GM23338 (cell line): ENCODE results near the gene OR11L1. TPM values are rescaled to one million over a fixed set of nuclear protein-coding genes. Genes with fewer than 3 reads are reported as not detected.

Experiments
- ATAC-seq: fragments of 200-7000 bp; cut with Tn5 transposase; 3 replicates; pipeline ENCODE4 v1.9.1; 2020
- DNase-seq: peaks from one replicate; pipeline ENCODE4 v3.0.0-alpha.2; 2015; ENCODE audit warnings: low spot score
- H2AFZ ChIP-seq: fragments of 200-600 bp; sonication (generic); 2 replicates; pipeline ENCODE4 v1.8.0; 2016; ENCODE audit warnings: antibody characterized with exemption, mild to moderate bottlenecking, moderate library complexity
- H3F3A ChIP-seq: fragments of 200-600 bp; sonication (generic); replicated peaks from 2 replicates; pipeline ENCODE4 v1.8.0; 2017; ENCODE audit warnings: antibody characterized with exemption, mixed run types, low read depth
- H3K27ac ChIP-seq: fragments of 200-600 bp; sonication (generic); 2 replicates; pipeline ENCODE4 v1.6.1; 2016; ENCODE audit warnings: low read depth
- H3K27me3 ChIP-seq: fragments of 200-600 bp; sonication (generic); 2 replicates; pipeline ENCODE4 v1.8.0; 2016; ENCODE audit warnings: mild to moderate bottlenecking, mixed run types, moderate library complexity; ENCODE audit not compliant: insufficient read depth
- H3K36me3 ChIP-seq: fragments of 200-600 bp; sonication (generic); 2 replicates; pipeline ENCODE4 v1.8.0; 2016; ENCODE audit warnings: mild to moderate bottlenecking; ENCODE audit not compliant: insufficient read depth
- H3K4me1 ChIP-seq: fragments of 200-600 bp; sonication (generic); 2 replicates; pipeline ENCODE4 v1.8.0; 2016; ENCODE audit warnings: mild to moderate bottlenecking, moderate library complexity; ENCODE audit not compliant: insufficient read depth
- H3K4me2 ChIP-seq: fragments of 200-600 bp; sonication (generic); 2 replicates; pipeline ENCODE4 v1.7.1; 2017; ENCODE audit warnings: mixed run types
- H3K4me3 ChIP-seq: fragments of 200-600 bp; sonication (generic); 2 replicates; pipeline ENCODE4 v1.6.1; 2016; ENCODE audit warnings: mixed run types
- H3K79me2 ChIP-seq: fragments of 200-600 bp; sonication (generic); replicated peaks from 2 replicates; pipeline ENCODE4 v1.8.0; 2017; ENCODE audit warnings: mild to moderate bottlenecking; ENCODE audit not compliant: insufficient read depth
- H3K9me2 ChIP-seq: fragments of 200-600 bp; sonication (generic); 2 replicates; pipeline ENCODE4 v1.8.0; 2017; ENCODE audit not compliant: insufficient read depth
- H4K20me1 ChIP-seq: fragments of 200-600 bp; sonication (generic); replicated peaks from 2 replicates; pipeline ENCODE4 v1.8.0; 2017; ENCODE audit warnings: mild to moderate bottlenecking; ENCODE audit not compliant: insufficient read depth
- H3K27ac Mint-ChIP-seq: 2 replicates; pipeline ENCODE4 v1.8.0; 2020; ENCODE audit warnings: inconsistent platforms, mild to moderate bottlenecking, moderate library complexity, mixed read lengths
- H3K27me3 Mint-ChIP-seq: 3 replicates; pipeline ENCODE4 v1.8.0; 2022; ENCODE audit warnings: low read depth, mild to moderate bottlenecking, moderate library complexity, mixed read lengths, inconsistent platforms; ENCODE audit not compliant: insufficient read depth, poor library complexity
- H3K36me3 Mint-ChIP-seq: 3 replicates; pipeline ENCODE4 v1.8.0; 2021; ENCODE audit warnings: low read depth, mild to moderate bottlenecking, inconsistent platforms, moderate library complexity, mixed read lengths
- H3K4me1 Mint-ChIP-seq: 3 replicates; pipeline ENCODE4 v1.8.0; 2020; ENCODE audit warnings: mild to moderate bottlenecking, inconsistent platforms, mixed read lengths
- H3K4me3 Mint-ChIP-seq: 3 replicates; pipeline ENCODE4 v1.8.0; 2021; ENCODE audit warnings: moderate library complexity, mild to moderate bottlenecking, inconsistent platforms, mixed read lengths
- H3K9me3 Mint-ChIP-seq: 3 replicates; pipeline ENCODE4 v1.8.0; 2020; ENCODE audit warnings: moderate library complexity, mild to moderate bottlenecking, inconsistent platforms, mixed read lengths
- EZH2 ChIP-seq: fragments of 200-600 bp; sonication (generic); IDR thresholded peaks from one replicate; pipeline ENCODE4 v1.8.0; 2017; ENCODE audit warnings: antibody characterized with exemption, mild to moderate bottlenecking, low read depth; ENCODE audit not compliant: unreplicated experiment
- EZH2phosphoT487 ChIP-seq: fragments of 200-600 bp; sonication (generic); IDR thresholded peaks from one replicate; pipeline ENCODE4 v1.8.1; 2018; ENCODE audit warnings: antibody characterized with exemption; ENCODE audit not compliant: unreplicated experiment
- NANOG ChIP-seq: IDR thresholded peaks from 2 replicates; pipeline ENCODE4 v1.6.1; 2016; ENCODE audit warnings: antibody characterized with exemption, borderline replicate concordance
- polyA plus RNA-seq: library from polyadenylated mRNA; unstranded; fragments of >200 nt; fragmentation: Nextera tagmentation; extraction: Ambion mirVana; gene quantifications from 2 replicates; pipeline ENCODE4 v1.2.1, GENCODE V29; 2016
- total RNA-seq: library from RNA; depleted of rRNA; stranded (reverse); fragments of >200 nt; shearing (Covaris generic); gene quantifications from 2 replicates; pipeline ENCODE4 v1.2.3, GENCODE V29; 2014
- TF ChIP-seq, protein P1 (sequence below), 2 experiments: fragments of 200-600 bp in 1 of 2; sonication (generic) in 1 of 2; conservative IDR thresholded peaks; 2 replicates each; pipeline versions ENCODE4 v1.5.1 to v1.6.1; 2016 to 2017; ENCODE audit warnings: antibody characterized with exemption in 2 of 2, low read depth in 2 of 2, mild to moderate bottlenecking in 2 of 2, moderate library complexity in 1 of 2
- TF ChIP-seq, protein P2 (sequence below): IDR thresholded peaks from 2 replicates; pipeline ENCODE4 v1.6.1; 2016; ENCODE audit warnings: antibody characterized with exemption
- TF ChIP-seq, protein P3 (sequence below): fragments of 250-450 bp; sonication (Bioruptor Pico); IDR thresholded peaks from 2 replicates; pipeline ENCODE4 v1.5.0; 2020; ENCODE audit warnings: mild to moderate bottlenecking, moderate library complexity

The OR11L1 gene
- total and polyA plus RNA-seq, 2 experiments from 2014 or later, result not detected

DNA sequence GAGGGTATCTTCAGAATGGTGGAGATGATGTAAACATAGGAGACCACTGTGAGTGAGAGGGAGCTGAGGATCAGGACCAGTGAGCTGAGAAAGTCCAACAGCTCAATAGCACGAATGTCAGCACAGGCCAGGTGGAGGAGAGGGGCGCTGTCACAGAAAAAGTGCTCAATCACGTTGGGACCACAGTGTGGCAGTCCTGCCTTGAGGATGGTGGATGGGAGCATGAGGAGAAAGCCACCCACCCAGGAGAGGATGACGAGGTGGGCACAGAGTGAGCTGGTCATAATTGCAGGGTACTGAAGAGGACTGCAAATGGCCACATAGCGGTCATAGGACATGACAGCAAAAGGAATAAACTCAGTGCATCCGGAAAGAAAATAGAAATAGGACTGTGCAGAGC is 8.1 kb downstream of the OR11L1 start:
- Histone ChIP-seq H3K4me3 (no peak overlapping the region), H3K27ac (no peak overlapping the region), H4K20me1 (no peaks in the 10 kb centered on the region), H3F3A (no peaks in the 10 kb centered on the region), H3K36me3 (no peaks in the 10 kb centered on the region), H3K9me2 (no peaks in the 10 kb centered on the region), H3K27me3 (no peaks in the 10 kb centered on the region), H3K79me2 (no peaks in the 10 kb centered on the region), H3K4me1 (no peaks in the 10 kb centered on the region), H2AFZ (no peak overlapping the region), H3K4me2 (no peak overlapping the region)
- no peaks in the 10 kb centered on the region; the same call in 2 of the 3 replicates for H3K36me3 Mint-ChIP-seq
- H3K4me3 Mint-ChIP-seq, result no peak overlapping the region
- peaks cover 2% of the 10 kb centered on the region for H3K27me3 Mint-ChIP-seq
- TF ChIP-seq NANOG, result no peak
- TF ChIP-seq, protein P1, sequence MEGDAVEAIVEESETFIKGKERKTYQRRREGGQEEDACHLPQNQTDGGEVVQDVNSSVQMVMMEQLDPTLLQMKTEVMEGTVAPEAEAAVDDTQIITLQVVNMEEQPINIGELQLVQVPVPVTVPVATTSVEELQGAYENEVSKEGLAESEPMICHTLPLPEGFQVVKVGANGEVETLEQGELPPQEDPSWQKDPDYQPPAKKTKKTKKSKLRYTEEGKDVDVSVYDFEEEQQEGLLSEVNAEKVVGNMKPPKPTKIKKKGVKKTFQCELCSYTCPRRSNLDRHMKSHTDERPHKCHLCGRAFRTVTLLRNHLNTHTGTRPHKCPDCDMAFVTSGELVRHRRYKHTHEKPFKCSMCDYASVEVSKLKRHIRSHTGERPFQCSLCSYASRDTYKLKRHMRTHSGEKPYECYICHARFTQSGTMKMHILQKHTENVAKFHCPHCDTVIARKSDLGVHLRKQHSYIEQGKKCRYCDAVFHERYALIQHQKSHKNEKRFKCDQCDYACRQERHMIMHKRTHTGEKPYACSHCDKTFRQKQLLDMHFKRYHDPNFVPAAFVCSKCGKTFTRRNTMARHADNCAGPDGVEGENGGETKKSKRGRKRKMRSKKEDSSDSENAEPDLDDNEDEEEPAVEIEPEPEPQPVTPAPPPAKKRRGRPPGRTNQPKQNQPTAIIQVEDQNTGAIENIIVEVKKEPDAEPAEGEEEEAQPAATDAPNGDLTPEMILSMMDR (conservative IDR thresholded peaks at IDR 0.05; ENCODE audit: low read depth in 2 of 2), result peak; percentile 45 to 89
- DNase-seq (peak; percentile 51), ATAC-seq (peak; percentile 61; the same call in 2 of the 3 replicates)
- no peak overlapping the region for H3K27ac Mint-ChIP-seq
- no peaks in the 10 kb centered on the region for H3K4me1 Mint-ChIP-seq
- H3K9me3 Mint-ChIP-seq, result peaks cover 56% of the 10 kb centered on the region

DNA sequence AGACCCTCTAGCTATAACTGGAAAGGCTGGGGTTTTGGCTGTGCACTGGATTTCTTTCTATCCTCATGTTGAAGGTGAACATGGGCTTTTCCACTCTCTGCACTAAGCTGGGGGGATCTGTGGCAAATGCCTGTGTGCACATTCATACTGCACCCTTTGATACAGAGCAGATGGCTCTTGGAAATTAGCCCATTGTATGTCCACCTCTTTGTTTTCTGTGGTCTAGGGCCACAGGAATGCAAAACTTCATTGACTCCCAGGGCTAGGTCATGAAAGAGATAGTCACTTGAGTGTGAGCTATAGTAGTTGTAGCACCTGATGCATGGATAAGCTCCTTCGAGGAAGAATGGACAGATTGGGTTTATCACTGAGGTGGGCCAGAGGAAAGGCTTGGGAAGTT is 12.0 kb downstream of the OR11L1 start:
- no peaks in the 10 kb centered on the region; the same call in 1 of the 2 replicates for H3K4me1 ChIP-seq
- H3K9me3 Mint-ChIP-seq, result peaks cover 50% of the 10 kb centered on the region
- no peaks in the 10 kb centered on the region for H3K36me3 ChIP-seq
- DNase-seq (no peak), ATAC-seq (no peak)
- H3K4me1 Mint-ChIP-seq, result peaks cover 1% of the 10 kb centered on the region; the same call in 2 of the 3 replicates
- no peak overlapping the region for H3K4me3 ChIP-seq
- no peaks in the 10 kb centered on the region for H3K79me2 ChIP-seq
- H3K27ac ChIP-seq, result no peak overlapping the region
- H3K9me2 ChIP-seq, result no peaks in the 10 kb centered on the region; the same call in 1 of the 2 replicates
- H4K20me1 ChIP-seq, result no peaks in the 10 kb centered on the region
- no peak overlapping the region for H2AFZ ChIP-seq
- H3K27me3 ChIP-seq, result no peaks in the 10 kb centered on the region
- H3F3A ChIP-seq, result no peaks in the 10 kb centered on the region
- no peak overlapping the region for H3K27ac Mint-ChIP-seq
- H3K4me2 ChIP-seq, result no peak overlapping the region
- no peaks in the 10 kb centered on the region for H3K27me3 Mint-ChIP-seq
- no peaks in the 10 kb centered on the region; the same call in 2 of the 3 replicates for H3K36me3 Mint-ChIP-seq
- no peak overlapping the region for H3K4me3 Mint-ChIP-seq
- no peak for TF ChIP-seq EZH2phosphoT487
- no peak for TF ChIP-seq NANOG
- TF ChIP-seq, protein P1 (conservative IDR thresholded peaks at IDR 0.05; ENCODE audit: low read depth in 2 of 2), result no peak
- TF ChIP-seq, protein P2, sequence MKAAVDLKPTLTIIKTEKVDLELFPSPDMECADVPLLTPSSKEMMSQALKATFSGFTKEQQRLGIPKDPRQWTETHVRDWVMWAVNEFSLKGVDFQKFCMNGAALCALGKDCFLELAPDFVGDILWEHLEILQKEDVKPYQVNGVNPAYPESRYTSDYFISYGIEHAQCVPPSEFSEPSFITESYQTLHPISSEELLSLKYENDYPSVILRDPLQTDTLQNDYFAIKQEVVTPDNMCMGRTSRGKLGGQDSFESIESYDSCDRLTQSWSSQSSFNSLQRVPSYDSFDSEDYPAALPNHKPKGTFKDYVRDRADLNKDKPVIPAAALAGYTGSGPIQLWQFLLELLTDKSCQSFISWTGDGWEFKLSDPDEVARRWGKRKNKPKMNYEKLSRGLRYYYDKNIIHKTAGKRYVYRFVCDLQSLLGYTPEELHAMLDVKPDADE, result no peak
- no peak for TF ChIP-seq EZH2
- TF ChIP-seq, protein P3, sequence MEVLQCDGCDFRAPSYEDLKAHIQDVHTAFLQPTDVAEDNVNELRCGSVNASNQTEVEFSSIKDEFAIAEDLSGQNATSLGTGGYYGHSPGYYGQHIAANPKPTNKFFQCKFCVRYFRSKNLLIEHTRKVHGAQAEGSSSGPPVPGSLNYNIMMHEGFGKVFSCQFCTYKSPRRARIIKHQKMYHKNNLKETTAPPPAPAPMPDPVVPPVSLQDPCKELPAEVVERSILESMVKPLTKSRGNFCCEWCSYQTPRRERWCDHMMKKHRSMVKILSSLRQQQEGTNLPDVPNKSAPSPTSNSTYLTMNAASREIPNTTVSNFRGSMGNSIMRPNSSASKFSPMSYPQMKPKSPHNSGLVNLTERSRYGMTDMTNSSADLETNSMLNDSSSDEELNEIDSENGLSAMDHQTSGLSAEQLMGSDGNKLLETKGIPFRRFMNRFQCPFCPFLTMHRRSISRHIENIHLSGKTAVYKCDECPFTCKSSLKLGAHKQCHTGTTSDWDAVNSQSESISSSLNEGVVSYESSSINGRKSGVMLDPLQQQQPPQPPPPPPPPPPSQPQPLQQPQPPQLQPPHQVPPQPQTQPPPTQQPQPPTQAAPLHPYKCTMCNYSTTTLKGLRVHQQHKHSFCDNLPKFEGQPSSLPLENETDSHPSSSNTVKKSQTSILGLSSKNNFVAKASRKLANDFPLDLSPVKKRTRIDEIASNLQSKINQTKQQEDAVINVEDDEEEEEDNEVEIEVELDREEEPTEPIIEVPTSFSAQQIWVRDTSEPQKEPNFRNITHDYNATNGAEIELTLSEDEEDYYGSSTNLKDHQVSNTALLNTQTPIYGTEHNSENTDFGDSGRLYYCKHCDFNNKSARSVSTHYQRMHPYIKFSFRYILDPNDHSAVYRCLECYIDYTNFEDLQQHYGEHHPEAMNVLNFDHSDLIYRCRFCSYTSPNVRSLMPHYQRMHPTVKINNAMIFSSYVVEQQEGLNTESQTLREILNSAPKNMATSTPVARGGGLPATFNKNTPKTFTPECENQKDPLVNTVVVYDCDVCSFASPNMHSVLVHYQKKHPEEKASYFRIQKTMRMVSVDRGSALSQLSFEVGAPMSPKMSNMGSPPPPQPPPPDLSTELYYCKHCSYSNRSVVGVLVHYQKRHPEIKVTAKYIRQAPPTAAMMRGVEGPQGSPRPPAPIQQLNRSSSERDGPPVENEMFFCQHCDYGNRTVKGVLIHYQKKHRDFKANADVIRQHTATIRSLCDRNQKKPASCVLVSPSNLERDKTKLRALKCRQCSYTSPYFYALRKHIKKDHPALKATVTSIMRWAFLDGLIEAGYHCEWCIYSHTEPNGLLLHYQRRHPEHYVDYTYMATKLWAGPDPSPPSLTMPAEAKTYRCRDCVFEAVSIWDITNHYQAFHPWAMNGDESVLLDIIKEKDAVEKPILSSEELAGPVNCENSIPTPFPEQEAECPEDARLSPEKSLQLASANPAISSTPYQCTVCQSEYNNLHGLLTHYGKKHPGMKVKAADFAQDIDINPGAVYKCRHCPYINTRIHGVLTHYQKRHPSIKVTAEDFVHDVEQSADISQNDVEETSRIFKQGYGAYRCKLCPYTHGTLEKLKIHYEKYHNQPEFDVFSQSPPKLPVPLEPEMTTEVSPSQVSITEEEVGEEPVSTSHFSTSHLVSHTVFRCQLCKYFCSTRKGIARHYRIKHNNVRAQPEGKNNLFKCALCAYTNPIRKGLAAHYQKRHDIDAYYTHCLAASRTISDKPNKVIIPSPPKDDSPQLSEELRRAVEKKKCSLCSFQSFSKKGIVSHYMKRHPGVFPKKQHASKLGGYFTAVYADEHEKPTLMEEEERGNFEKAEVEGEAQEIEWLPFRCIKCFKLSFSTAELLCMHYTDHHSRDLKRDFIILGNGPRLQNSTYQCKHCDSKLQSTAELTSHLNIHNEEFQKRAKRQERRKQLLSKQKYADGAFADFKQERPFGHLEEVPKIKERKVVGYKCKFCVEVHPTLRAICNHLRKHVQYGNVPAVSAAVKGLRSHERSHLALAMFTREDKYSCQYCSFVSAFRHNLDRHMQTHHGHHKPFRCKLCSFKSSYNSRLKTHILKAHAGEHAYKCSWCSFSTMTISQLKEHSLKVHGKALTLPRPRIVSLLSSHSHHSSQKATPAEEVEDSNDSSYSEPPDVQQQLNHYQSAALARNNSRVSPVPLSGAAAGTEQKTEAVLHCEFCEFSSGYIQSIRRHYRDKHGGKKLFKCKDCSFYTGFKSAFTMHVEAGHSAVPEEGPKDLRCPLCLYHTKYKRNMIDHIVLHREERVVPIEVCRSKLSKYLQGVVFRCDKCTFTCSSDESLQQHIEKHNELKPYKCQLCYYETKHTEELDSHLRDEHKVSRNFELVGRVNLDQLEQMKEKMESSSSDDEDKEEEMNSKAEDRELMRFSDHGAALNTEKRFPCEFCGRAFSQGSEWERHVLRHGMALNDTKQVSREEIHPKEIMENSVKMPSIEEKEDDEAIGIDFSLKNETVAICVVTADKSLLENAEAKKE, result no peak
